8988T (cell line): ENCODE measurements around the gene CTCF.
A peak's percentile ranks its signal among the peaks of the same experiment; 100 is the strongest.
"Not testable (repeated sequence)": the region's sequence is repeated elsewhere in the genome, so short reads cannot be mapped to it uniquely, and the experiment has no call there.

Experiments
- DNase-seq: peaks from one replicate; pipeline ENCODE4 v3.0.0; 2011

Gene CTCF, protein sequence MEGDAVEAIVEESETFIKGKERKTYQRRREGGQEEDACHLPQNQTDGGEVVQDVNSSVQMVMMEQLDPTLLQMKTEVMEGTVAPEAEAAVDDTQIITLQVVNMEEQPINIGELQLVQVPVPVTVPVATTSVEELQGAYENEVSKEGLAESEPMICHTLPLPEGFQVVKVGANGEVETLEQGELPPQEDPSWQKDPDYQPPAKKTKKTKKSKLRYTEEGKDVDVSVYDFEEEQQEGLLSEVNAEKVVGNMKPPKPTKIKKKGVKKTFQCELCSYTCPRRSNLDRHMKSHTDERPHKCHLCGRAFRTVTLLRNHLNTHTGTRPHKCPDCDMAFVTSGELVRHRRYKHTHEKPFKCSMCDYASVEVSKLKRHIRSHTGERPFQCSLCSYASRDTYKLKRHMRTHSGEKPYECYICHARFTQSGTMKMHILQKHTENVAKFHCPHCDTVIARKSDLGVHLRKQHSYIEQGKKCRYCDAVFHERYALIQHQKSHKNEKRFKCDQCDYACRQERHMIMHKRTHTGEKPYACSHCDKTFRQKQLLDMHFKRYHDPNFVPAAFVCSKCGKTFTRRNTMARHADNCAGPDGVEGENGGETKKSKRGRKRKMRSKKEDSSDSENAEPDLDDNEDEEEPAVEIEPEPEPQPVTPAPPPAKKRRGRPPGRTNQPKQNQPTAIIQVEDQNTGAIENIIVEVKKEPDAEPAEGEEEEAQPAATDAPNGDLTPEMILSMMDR

DNA sequence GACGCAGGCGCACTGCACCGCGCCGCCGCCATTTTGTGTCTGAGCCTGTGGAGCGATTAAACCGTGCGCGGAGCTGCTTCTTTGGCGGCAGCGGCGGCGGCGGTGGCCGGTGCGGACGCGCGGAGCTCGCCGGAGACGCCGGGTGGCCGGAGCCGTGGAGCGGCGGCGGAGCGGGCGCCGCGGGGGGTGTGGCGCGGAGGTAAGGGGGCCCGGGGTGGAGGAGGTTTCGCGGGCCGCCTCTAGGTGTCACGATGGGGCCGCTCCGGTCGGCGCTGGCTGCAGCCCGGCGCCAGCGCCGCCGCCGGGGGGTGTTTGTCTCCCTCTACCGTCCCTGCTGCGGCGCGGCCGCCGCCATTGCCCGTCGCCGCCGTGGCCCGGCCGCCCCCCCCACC lies at the start of gene CTCF:
Gene CTCF (plus strand): TSS at position 1 of the 392 bp plus-strand sequence. CDS start 48,307 bp downstream, outside the sequence.
- DNase-seq = no peak

GRCh38 chr16:67513892-67514291 lies 48.4 kb upstream of the CTCF start:
- DNase-seq = not testable (repeated sequence)

DNA sequence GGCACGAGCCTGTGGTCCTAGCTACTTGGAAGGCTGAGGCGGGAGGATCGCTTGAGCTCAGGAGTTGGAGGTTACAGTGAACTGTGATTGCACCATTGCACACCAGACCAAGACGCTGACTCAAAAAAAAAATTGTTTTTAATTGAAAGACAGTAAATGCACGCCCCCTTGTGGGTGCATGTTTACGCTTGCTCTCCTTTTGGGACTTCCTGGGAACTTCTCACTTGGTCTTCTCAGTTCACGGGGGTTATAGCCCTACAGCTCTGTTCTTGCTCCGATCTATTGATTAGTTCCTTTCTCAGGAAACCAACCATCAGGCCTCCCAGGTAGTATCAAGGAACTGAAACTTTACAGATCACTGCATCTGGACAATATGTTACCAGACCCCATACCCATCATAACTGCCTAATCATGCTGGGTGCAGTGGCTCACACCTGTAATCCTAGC lies 47.9 kb upstream of the CTCF start:
- DNase-seq = no peak

DNA sequence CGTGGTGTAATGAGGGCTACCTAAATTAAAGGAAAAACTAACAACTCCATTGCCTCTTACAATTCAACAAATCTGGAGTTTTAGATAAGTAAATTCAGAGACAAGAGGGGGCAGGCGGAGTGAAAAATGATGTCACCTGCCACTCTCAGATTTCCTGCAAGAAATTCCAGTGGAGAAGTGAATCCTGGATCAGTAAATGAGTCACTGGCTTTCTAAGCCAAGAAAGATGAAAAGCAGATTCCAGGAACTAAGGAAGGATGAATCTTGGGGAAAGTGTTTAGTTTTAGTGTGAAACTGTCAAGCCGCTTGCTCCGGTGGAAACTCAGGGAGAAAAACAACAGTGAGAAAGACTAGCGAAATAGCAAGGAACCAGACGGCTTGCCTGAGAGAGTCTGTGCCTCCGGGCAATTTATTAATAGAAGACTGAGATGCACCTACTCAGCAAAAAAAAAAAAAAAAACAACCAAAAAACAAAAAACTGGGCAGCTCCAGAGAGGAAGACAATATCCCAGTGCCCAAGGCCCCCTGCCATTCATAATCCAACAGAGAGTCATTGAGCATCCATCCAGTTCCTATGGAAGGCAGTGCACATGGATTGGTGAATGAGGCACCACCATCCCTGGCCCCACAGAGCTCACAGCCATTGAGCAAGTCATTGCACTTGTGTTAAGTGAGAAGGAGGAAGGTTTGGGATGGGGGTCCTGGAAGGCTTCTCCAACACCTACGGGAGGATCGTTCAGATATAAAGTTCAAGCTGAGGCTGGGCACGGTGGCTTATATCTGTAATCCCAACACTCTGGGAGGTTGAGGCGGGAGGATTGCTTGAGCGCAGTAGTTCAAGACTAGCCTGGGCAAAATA lies 45.8 kb upstream of the CTCF start:
- peak; percentile 80 for DNase-seq

DNA sequence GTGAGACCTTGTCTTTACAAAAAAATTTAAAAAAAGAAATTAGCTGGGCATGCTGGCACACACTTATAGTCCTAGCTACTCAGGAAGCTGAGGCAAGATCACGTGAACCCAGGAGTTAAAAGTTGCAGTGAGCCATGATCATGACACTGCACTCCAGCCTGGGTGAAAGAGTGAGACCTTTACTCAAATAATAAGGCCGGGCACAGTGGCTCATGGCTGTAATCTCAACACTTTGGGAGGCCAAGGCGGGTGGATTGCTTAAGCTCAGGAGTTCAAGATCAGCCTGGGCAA lies 45.2 kb upstream of the CTCF start:
- no peak for DNase-seq

- no peak for DNase-seq
These were observed 44.5 kb upstream of the CTCF start for GRCh38 chr16:67517661-67518423.

GRCh38 chr16:67518676-67519075 lies 43.6 kb upstream of the CTCF start:
- DNase-seq = no peak

- DNase-seq = no peak
These were observed 43.1 kb upstream of the CTCF start for GRCh38 chr16:67519242-67519641.

GRCh38 chr16:67521095-67521804 lies 41.1 kb upstream of the CTCF start:
- peak; percentile 95 for DNase-seq

- no peak for DNase-seq
These were observed 37.0 kb upstream of the CTCF start for GRCh38 chr16:67525176-67525860.

- no peak for DNase-seq
These were observed 36.1 kb upstream of the CTCF start for GRCh38 chr16:67526149-67526791.

DNA sequence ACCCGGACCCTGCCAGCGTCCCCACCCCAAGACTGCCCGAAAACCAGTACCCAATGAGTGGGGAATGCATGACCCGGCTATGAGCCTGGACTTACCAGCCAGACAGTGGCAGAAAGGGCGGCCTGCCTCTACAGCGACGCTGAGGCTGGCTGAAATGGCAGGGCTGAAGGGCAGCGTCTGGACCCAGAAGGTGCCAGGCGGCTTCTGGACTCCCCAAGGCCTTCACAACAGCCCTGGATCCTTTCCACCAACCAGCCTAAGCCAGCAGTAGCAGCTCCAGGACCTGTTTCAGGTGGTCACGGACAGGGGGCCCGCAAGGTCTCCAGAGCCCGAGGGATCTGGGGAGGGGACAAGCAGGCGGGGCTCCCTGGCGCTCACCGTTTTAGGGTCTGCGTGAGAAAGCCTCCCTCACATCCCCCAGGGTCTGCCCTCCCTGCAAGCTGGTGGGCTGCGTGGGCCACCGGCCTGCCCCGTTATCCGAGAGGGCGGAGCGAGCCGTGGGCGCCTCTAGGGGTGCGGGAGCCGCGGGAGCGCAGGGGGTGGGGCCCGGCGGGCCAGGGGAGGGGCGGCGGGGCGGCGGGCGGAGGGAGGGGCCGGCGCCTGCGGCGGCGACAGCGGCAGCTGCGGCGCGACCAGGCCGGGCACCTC lies 34.0 kb upstream of the CTCF start, which contains the start of gene RIPOR1:
Gene RIPOR1 (plus strand): TSS at position 608 of the 648 bp plus-strand sequence. CDS start 9,618 bp downstream, outside the sequence.
- peak; percentile 96 for DNase-seq

- peak; percentile 84 for DNase-seq
These were observed 33.3 kb upstream of the CTCF start for GRCh38 chr16:67528870-67529581.

DNA sequence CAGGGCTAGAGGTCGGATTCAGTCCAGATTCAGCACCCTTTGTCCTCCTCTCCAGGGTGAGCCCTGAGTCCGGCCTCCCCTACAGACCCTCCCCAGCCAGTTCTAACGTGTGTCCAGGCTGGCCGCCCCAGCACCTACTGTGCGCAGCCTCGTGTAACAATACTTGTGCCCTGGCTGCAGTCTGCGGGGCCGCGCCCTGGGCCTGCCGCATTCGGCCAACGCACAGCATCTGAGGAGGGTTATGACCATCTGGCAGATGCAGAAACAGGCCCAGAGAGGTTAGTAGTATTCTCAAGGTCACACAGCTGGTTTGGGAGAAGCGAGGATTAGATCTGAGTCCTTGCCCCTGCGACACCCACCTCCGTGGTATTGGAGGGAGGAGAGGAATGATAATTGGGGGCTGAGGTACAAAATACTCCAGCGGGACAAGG lies 32.7 kb upstream of the CTCF start:
- DNase-seq = no peak

- peak; percentile 87 for DNase-seq
These were observed 32.0 kb upstream of the CTCF start for GRCh38 chr16:67530013-67530939.

- DNase-seq = no peak
These were observed 31.1 kb upstream of the CTCF start for GRCh38 chr16:67531247-67531646.

- no peak for DNase-seq
These were observed 29.2 kb upstream of the CTCF start for GRCh38 chr16:67533024-67533560.

GRCh38 chr16:67533987-67534386 lies 28.3 kb upstream of the CTCF start:
- DNase-seq = not testable (repeated sequence)
